Measurements from ENCODE around the gene PDE4B.

PDE4B gene

GRCh38 chr1:66262208-66262963, 469.7 kb downstream of the PDE4B start:
- no CpG with 5 or more reads among the region's 6 CpGs for WGBS (ENCODE audit: extremely low coverage, insufficient coverage, low lambda C conversion rate)
- H4K5ac ChIP-seq (ENCODE audit: low read length) = no peak overlapping the region

GRCh38 chr1:66265268-66265667, 472.6 kb downstream of the PDE4B start:
- Histone ChIP-seq H3K27ac (ENCODE audit: low read depth, low read length) (no peak overlapping the region), H2BK5ac (ENCODE audit: low read length) (no peak overlapping the region), H3K79me1 (ENCODE audit: low read length) (no peaks in the 10 kb centered on the region), H3K4me1 (ENCODE audit: control insufficient read depth, low read depth, low read length) (peaks cover 2% of the 10 kb centered on the region), H3K4ac (ENCODE audit: low read depth, low read length) (no peak overlapping the region), H2AK5ac (ENCODE audit: low read length) (no peak overlapping the region), H3K4me2 (ENCODE audit: low read length) (no peak overlapping the region), H3K23ac (ENCODE audit: low read length) (no peak overlapping the region), H3K56ac (ENCODE audit: low read length) (no peak overlapping the region), H3K27me3 (ENCODE audit: insufficient read depth, low read length, poor library complexity) (no peaks in the 10 kb centered on the region), H3K9ac (ENCODE audit: low read length) (no peak overlapping the region), H3K36me3 (ENCODE audit: control insufficient read depth, insufficient read depth, low read length) (no peaks in the 10 kb centered on the region), H3K18ac (ENCODE audit: low read length) (peak overlapping the region; percentile 75), H4K8ac (ENCODE audit: low read depth, low read length) (no peak overlapping the region), H2BK15ac (replicated peaks; ENCODE audit: low read depth) (peak overlapping the region; percentile 96), H3K79me2 (ENCODE audit: control insufficient read depth, insufficient read depth, low read length) (no peaks in the 10 kb centered on the region), H4K5ac (ENCODE audit: low read length) (no peak overlapping the region), H2BK120ac (ENCODE audit: low read depth, low read length) (no peak overlapping the region), H3K4me3 (ENCODE audit: low read length) (no peak overlapping the region)
- no CpG with 5 or more reads among the region's 2 CpGs for WGBS (ENCODE audit: extremely low coverage, insufficient coverage, low lambda C conversion rate)
- DNase-seq = no peak

More at GRCh38 chr1:66262208-66262963, 469.7 kb downstream of the PDE4B start:
- no peak overlapping the region for H3K56ac ChIP-seq (ENCODE audit: low read length)
- H3K4ac ChIP-seq (ENCODE audit: low read depth, low read length) = no peak overlapping the region
- no peak overlapping the region for H2BK120ac ChIP-seq (ENCODE audit: low read depth, low read length)
- H3K4me3 ChIP-seq (ENCODE audit: low read length) = no peak overlapping the region
- H3K18ac ChIP-seq (ENCODE audit: low read length) = no peak overlapping the region
- no peak overlapping the region for H3K27ac ChIP-seq (ENCODE audit: low read depth, low read length)
- H2AK5ac ChIP-seq (ENCODE audit: low read length) = no peak overlapping the region
- no peaks in the 10 kb centered on the region for H3K36me3 ChIP-seq (ENCODE audit: control insufficient read depth, insufficient read depth, low read length)
- no peaks in the 10 kb centered on the region for H3K27me3 ChIP-seq (ENCODE audit: insufficient read depth, low read length, poor library complexity)
- H3K23ac ChIP-seq (ENCODE audit: low read length) = no peak overlapping the region
- H2BK5ac ChIP-seq (ENCODE audit: low read length) = no peak overlapping the region
- peak; percentile 33 for DNase-seq
- no peak overlapping the region for H2BK15ac ChIP-seq (replicated peaks; ENCODE audit: low read depth)
- H3K4me1 ChIP-seq (ENCODE audit: control insufficient read depth, low read depth, low read length) = peaks cover 2% of the 10 kb centered on the region
- no peak overlapping the region for H4K8ac ChIP-seq (ENCODE audit: low read depth, low read length)
- no peaks in the 10 kb centered on the region for H3K79me1 ChIP-seq (ENCODE audit: low read length)
- no peaks in the 10 kb centered on the region for H3K79me2 ChIP-seq (ENCODE audit: control insufficient read depth, insufficient read depth, low read length)
- no peak overlapping the region for H3K9ac ChIP-seq (ENCODE audit: low read length)
- no peak overlapping the region for H3K4me2 ChIP-seq (ENCODE audit: low read length)

- no peak overlapping the region for H3K23ac ChIP-seq (ENCODE audit: low read length)
- no peak overlapping the region for H4K8ac ChIP-seq (ENCODE audit: low read depth, low read length)
- H2BK15ac ChIP-seq (replicated peaks; ENCODE audit: low read depth) = no peak overlapping the region
- no peak overlapping the region for H3K27ac ChIP-seq (ENCODE audit: low read depth, low read length)
- H2BK5ac ChIP-seq (ENCODE audit: low read length) = no peak overlapping the region
- H3K18ac ChIP-seq (ENCODE audit: low read length) = no peak overlapping the region
- no peak overlapping the region for H3K4me2 ChIP-seq (ENCODE audit: low read length)
- WGBS (ENCODE audit: extremely low coverage, insufficient coverage, low lambda C conversion rate) = no CpG with 5 or more reads among the region's 3 CpGs
- no peak overlapping the region for H3K4me3 ChIP-seq (ENCODE audit: low read length)
- no peak overlapping the region for H4K5ac ChIP-seq (ENCODE audit: low read length)
- H3K79me1 ChIP-seq (ENCODE audit: low read length) = no peaks in the 10 kb centered on the region
- H3K27me3 ChIP-seq (ENCODE audit: insufficient read depth, low read length, poor library complexity) = no peaks in the 10 kb centered on the region
- no peaks in the 10 kb centered on the region for H3K79me2 ChIP-seq (ENCODE audit: control insufficient read depth, insufficient read depth, low read length)
- H3K4ac ChIP-seq (ENCODE audit: low read depth, low read length) = no peak overlapping the region
- no peak for DNase-seq
- no peaks in the 10 kb centered on the region for H3K36me3 ChIP-seq (ENCODE audit: control insufficient read depth, insufficient read depth, low read length)
- no peak overlapping the region for H3K56ac ChIP-seq (ENCODE audit: low read length)
- peaks cover 2% of the 10 kb centered on the region for H3K4me1 ChIP-seq (ENCODE audit: control insufficient read depth, low read depth, low read length)
- H2AK5ac ChIP-seq (ENCODE audit: low read length) = no peak overlapping the region
- H2BK120ac ChIP-seq (ENCODE audit: low read depth, low read length) = no peak overlapping the region
- H3K9ac ChIP-seq (ENCODE audit: low read length) = no peak overlapping the region
Measured at GRCh38 chr1:66265796-66266195, 473.1 kb downstream of the PDE4B start.

GRCh38 chr1:66266350-66266749, 473.7 kb downstream of the PDE4B start:
- Histone ChIP-seq H3K18ac (ENCODE audit: low read length) (no peak overlapping the region), H2AK5ac (ENCODE audit: low read length) (no peak overlapping the region), H3K9ac (ENCODE audit: low read length) (no peak overlapping the region), H3K79me2 (ENCODE audit: control insufficient read depth, insufficient read depth, low read length) (no peaks in the 10 kb centered on the region), H3K4me1 (ENCODE audit: control insufficient read depth, low read depth, low read length) (peaks cover 2% of the 10 kb centered on the region), H3K4ac (ENCODE audit: low read depth, low read length) (no peak overlapping the region), H3K56ac (ENCODE audit: low read length) (peak overlapping the region; percentile 25), H3K27ac (ENCODE audit: low read depth, low read length) (no peak overlapping the region), H2BK5ac (ENCODE audit: low read length) (no peak overlapping the region), H4K8ac (ENCODE audit: low read depth, low read length) (no peak overlapping the region), H4K5ac (ENCODE audit: low read length) (no peak overlapping the region), H3K4me2 (ENCODE audit: low read length) (no peak overlapping the region), H3K79me1 (ENCODE audit: low read length) (no peaks in the 10 kb centered on the region), H2BK120ac (ENCODE audit: low read depth, low read length) (no peak overlapping the region), H3K27me3 (ENCODE audit: insufficient read depth, low read length, poor library complexity) (no peaks in the 10 kb centered on the region), H3K4me3 (ENCODE audit: low read length) (no peak overlapping the region), H3K23ac (ENCODE audit: low read length) (no peak overlapping the region), H3K36me3 (ENCODE audit: control insufficient read depth, insufficient read depth, low read length) (no peaks in the 10 kb centered on the region), H2BK15ac (replicated peaks; ENCODE audit: low read depth) (no peak overlapping the region)
- no CpG with 5 or more reads among the region's 6 CpGs for WGBS (ENCODE audit: extremely low coverage, insufficient coverage, low lambda C conversion rate)
- no peak for DNase-seq

GRCh38 chr1:66266756-66267155, 474.1 kb downstream of the PDE4B start:
- no peak overlapping the region for H3K56ac ChIP-seq (ENCODE audit: low read length)
- H2BK15ac ChIP-seq (replicated peaks; ENCODE audit: low read depth) = no peak overlapping the region
- H3K36me3 ChIP-seq (ENCODE audit: control insufficient read depth, insufficient read depth, low read length) = no peaks in the 10 kb centered on the region
- H4K8ac ChIP-seq (ENCODE audit: low read depth, low read length) = no peak overlapping the region
- no peaks in the 10 kb centered on the region for H3K79me1 ChIP-seq (ENCODE audit: low read length)
- no peak overlapping the region for H2BK120ac ChIP-seq (ENCODE audit: low read depth, low read length)
- no peak overlapping the region for H3K4ac ChIP-seq (ENCODE audit: low read depth, low read length)
- H2BK5ac ChIP-seq (ENCODE audit: low read length) = no peak overlapping the region
- H3K4me3 ChIP-seq (ENCODE audit: low read length) = no peak overlapping the region
- no peak overlapping the region for H3K27ac ChIP-seq (ENCODE audit: low read depth, low read length)
- H2AK5ac ChIP-seq (ENCODE audit: low read length) = no peak overlapping the region
- no CpG with 5 or more reads among the region's 3 CpGs for WGBS (ENCODE audit: extremely low coverage, insufficient coverage, low lambda C conversion rate)
- H3K18ac ChIP-seq (ENCODE audit: low read length) = no peak overlapping the region
- no peak overlapping the region for H3K9ac ChIP-seq (ENCODE audit: low read length)
- H3K79me2 ChIP-seq (ENCODE audit: control insufficient read depth, insufficient read depth, low read length) = no peaks in the 10 kb centered on the region
- no peaks in the 10 kb centered on the region for H3K27me3 ChIP-seq (ENCODE audit: insufficient read depth, low read length, poor library complexity)
- peaks cover 3% of the 10 kb centered on the region for H3K4me1 ChIP-seq (ENCODE audit: control insufficient read depth, low read depth, low read length)
- H3K4me2 ChIP-seq (ENCODE audit: low read length) = no peak overlapping the region
- no peak overlapping the region for H4K5ac ChIP-seq (ENCODE audit: low read length)
- no peak for DNase-seq
- H3K23ac ChIP-seq (ENCODE audit: low read length) = no peak overlapping the region

All from mesendoderm (in vitro differentiated cells).